GM21529 (cell line): ENCODE results near the gene SHISAL1.

Experiments used
- ATAC-seq: cut with Tn5 transposase; IDR thresholded peaks from one replicate; pipeline ENCODE4 v1.9.1; 2021; ENCODE audit not compliant: unreplicated experiment

The SHISAL1 gene

GRCh38 chr22:44281768-44282637 lies 30.7 kb downstream of the SHISAL1 start:
- no peak for ATAC-seq

GRCh38 chr22:44280665-44281188 lies 32.0 kb downstream of the SHISAL1 start:
- ATAC-seq = no peak

- ATAC-seq = no peak
Observed at GRCh38 chr22:44279069-44279360, 33.7 kb downstream of the SHISAL1 start.

- ATAC-seq = no peak
Observed at GRCh38 chr22:44278243-44279068, 34.3 kb downstream of the SHISAL1 start.

DNA sequence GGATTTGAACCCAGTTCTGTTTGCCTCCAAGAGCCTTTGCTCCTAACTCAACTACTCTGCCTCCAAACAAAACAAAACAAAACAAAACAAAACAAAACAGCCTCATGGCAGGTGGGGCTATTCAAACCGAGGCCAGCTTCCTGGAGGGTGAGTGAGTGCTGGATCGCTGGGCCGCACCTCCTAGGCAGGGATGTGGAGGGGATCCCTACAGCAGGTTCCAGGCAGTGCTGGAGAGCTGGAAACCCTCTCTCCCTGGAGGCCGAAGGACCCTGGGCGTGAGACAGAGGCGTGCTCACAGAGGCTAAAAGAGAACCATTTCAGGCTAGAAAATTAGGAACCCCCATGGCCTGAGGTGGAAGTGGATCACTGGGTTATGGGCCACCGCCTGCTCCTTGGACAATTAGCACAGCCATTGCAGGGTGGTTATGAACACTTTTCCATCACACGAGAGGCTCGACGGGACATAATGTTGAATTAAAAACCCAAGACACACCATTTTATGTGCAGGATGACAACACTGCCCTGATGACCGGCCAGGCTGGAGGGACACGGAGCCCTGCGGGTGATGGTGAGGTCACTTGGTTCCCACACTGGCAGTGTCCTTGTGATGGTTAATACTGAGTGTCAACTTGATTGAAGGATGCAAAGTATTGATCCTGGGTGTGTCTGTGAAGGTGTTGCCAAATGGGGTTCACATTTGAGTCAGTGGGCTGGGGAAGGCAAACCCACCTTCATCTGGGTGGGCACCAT lies 35.2 kb downstream of the SHISAL1 start:
- ATAC-seq = no peak

DNA sequence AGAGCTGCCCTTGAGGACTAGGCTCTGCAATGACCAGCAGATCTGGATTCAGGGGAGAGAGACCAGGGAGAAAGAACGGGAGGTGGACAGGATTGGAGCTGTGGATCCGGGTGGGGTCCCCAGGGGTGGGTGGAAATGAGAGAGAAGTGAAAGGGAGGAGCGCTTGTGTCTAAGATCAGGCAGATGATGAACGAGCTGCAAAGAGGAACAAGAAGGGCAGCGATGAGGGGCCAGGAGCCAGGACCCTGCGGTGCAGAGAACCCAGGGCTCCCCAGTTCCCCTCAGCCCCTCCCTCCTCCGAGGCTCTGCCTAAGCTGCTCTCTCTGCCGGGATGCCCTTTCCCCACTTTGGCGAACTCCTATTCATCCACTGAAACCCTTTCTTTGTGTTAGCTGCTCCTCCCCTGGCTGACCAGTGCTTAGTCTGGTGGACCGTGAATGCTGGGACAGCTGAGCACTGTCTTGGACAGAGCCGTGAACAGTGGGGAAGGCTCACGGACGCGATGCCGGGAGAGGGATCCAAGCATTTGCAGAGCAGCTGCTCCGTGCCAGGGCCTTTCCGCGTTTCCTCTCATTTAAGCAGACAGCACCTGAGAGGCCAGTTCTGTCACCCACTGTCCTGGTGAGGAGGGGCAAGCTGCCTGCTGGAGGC lies 35.9 kb downstream of the SHISAL1 start:
- ATAC-seq = no peak

GRCh38 chr22:44276041-44276440 lies 36.7 kb downstream of the SHISAL1 start:
- no peak for ATAC-seq

DNA sequence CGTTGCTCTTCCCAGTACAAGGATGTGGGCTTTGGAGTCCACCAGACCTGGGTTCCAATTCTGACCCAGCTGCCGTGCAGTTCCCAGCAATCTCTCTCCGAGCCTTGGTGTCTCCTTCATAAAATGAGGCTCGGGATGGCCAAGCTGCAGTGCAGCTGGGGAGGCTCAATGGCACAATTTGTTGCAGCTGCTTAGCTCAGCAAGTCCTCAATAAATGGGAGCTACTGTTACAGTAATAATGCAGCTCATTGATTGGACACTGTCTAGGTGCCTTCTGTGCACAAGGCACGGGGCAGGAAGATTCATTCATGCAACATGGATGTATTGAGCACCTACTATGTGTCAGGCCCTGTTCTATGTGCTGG lies 37.1 kb downstream of the SHISAL1 start:
- ATAC-seq = no peak

DNA sequence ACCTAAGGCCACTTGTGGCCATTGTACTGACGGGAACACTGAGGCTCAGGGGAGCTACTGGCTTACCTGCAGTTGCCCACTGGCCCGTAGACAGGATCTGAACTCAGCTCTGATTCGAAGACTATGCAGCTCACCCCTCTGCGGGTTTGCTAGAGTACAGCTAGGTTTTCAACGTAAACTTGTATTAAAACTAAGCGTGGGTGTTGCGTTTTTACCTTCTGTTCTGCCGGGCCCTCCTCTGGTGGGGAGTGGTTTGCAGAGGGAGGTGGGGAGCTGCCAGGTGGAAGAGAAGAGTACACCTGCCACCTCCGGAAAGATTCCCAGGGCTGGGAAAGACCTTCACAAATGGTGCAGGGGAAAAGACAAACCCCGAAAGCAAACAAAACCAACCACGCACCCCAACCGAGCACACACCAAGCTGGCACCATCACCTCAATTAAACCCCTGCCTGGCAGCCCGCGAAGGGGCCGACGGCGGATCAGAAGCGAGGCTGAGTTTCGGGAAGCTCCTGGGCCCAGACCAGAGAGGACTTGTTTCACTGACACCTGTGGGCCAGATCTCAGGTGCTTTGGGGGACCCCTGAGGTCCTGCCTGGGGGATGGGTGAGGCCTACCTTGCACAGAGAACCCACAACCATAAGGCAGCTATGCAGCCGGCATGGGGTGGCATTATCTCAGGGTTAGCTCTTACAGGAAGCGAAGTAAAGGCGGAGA lies 37.7 kb downstream of the SHISAL1 start:
- ATAC-seq = no peak

DNA sequence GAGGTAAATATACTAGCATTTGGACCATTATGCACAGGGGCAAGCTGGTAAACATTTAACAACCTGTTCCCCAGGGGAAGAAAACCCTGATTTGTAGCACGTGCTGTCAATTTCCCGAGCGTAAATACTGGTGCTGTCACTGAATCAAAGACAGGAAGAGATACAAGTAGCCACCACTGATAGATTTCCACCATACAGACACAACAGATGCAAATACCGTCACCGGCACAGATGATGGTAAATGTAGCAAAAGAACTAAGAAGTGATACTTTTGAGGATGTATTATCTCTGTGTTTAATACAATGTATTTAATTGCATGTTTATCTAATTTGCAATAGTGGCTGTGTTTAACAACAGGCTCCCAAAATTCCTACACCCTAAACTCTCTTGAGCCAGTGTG lies 39.6 kb downstream of the SHISAL1 start:
- no peak for ATAC-seq

DNA sequence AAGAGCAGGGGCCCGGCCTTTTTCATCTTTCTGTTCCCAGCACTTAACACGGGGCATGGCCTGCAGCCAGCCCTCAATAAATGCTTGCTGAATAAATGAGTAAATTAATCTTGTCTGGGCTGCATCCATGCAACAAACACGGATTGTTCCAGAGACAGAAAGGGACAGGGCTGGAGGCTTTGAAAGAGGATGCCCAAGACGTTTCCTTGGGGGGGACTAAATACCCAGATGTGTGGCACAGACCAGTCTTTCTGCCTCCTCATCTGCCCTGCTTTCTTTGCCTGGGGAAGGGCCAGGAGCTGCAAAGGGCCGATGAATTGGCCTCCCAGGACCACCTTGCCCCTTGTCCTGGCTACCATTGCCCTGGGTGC lies 40.4 kb downstream of the SHISAL1 start:
- no peak for ATAC-seq

- ATAC-seq = no peak
Observed at GRCh38 chr22:44271732-44272400, 40.9 kb downstream of the SHISAL1 start.

DNA sequence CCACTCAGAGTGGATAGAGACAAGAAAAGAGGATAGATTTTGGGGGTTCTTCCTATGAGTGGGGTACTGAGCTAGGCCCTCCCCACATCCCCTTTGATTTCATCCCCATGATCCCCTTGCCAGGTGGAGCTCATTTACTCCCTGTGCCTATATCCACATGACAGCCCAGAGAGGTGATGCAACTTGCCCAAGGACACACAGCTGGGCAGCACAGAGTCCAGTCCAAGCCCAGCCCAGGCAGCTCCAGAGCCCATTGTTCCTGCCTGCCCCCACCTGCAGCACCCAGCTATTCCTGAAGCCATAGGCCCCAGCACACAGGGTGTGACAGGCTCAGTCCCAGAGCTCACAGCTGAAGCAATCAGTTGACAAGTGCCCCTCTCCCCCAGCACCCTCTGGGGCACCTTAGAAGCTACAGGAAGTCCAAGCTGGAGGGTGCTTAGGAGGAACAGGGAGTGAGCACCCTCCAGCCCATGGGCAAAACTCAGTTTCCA lies 41.7 kb downstream of the SHISAL1 start:
- no peak for ATAC-seq

- no peak for ATAC-seq
Observed at GRCh38 chr22:44270556-44270880, 42.2 kb downstream of the SHISAL1 start.

GRCh38 chr22:44269757-44270555 lies 42.8 kb downstream of the SHISAL1 start:
- no peak for ATAC-seq

- no peak for ATAC-seq
Observed at GRCh38 chr22:44269117-44269498, 43.6 kb downstream of the SHISAL1 start.

DNA sequence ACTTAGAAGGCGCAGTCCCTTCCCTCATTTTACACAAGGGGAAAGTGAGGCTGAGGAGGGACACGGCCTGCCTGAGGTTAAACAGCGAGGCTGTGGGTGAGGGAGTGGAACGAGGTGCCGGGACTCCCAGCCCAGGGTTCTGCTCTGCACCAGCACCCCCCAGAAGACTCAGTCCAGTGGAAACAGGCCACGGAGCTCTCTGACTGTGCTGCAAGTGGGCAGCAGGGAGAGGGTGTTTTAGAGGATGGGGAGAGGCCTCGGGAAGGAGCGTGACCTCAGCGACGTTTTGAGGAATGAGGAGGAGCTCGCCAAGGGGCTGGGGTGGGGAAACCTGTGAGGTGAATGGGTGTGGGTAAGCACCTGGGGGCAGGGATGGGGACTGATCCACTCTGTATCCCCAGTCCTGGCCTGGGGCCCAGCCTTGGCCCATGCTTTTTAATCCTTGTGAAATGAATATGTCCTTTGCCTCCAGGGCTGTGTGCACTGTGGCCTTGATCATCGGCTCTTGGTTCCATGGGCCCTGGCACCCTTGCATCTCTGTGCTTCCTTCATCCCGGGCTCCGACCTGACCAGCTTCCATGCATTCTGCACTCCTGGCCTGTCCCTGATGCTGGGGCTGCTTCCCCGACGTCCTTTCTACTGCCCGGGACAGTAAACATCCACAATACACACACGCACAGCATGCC lies 44.2 kb downstream of the SHISAL1 start:
- no peak for ATAC-seq

- ATAC-seq = no peak
Observed at GRCh38 chr22:44267856-44268255, 44.9 kb downstream of the SHISAL1 start.
